Smooth muscle cell of the brain vasculature (primary cell): ENCODE measurements around the gene SSR3.
"Not testable (repeated sequence)": the region's sequence is repeated elsewhere in the genome, so short reads cannot be mapped to it uniquely, and the experiment has no call there.

Source experiments
- DNase-seq: peaks from one replicate; pipeline ENCODE4 v3.0.0-alpha.2; 2012; ENCODE audit warnings: low read depth, low spot score

The SSR3 gene

DNA sequence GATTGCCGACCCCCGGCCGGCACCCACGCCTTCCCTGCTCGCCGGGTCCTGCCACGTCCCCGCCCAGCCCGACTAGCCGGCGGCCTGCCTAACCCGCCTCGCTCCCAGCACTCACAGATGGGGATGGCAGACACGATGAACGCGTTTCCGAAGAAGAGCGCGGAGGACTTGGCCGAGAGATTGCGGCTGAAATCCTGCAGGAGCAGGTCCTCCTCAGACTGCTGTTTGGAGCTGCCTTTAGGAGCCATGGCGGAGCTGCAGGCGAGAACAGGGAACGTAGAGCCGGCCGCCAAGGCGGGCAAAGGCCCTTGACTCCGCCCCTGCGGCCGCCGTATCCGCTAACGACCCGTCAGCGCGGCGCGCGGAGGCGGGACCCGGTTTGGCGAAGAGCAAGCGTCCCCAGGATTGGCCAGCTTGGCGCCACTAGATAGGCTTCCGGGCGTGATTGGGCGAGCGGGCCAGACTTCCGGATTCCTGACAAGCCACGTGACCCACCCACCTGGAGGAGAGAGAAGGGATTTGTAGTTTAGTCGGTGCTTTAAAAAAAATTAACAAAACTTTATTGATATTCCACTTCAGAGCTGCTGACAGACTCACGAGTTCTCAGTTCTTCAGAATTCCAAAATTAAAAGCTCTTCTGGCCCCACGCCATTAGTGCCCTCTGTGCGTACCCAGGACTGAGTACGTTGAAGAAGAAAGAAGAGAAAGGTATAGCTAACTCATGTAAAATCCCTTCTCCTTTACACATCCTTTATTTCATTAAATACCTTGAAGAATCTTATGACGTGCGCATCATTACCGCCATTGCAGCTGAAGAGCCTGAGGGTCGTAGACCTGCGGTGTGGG, at the start of gene SSR3:
SSR3 (minus strand) TSS at position 276 of the 846 bp plus-strand sequence; CDS start at position 248, 28 bp downstream.
- DNase-seq = peak; percentile 99

DNA sequence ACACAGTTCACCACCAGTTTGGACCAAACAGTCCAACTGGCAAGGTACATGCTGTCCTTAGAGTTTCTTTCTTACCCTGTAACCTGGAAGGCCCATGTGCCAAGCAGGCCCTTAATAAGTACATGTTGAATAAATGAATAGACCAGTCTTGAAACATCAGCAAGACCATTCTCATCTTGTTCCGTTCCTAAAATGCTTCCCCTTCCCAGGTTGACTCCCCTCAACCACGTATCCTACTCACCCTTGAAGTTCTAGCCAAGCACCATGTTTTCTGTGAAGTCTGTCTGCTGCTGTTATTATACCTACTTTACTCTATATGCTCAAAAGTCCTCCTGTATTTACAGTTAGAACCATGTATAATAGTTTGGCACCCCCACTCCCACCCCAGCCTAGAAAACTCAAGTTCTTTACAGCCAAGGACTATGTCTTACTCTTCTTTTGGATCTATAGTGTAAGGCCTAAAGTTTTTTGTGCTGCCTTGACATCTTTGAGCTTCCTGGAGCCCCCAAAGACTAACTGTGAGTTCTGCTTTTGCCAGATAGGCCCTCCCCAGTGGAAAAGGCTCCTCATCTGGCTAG, 49.2 kb upstream of the SSR3 start:
- DNase-seq = no peak

GRCh38 chr3:156603379-156604017, 48.6 kb upstream of the SSR3 start:
- DNase-seq = no peak

GRCh38 chr3:156602424-156602823, 47.5 kb upstream of the SSR3 start:
- DNase-seq = no peak

- no peak for DNase-seq
These were observed 46.6 kb upstream of the SSR3 start for GRCh38 chr3:156601497-156601896.

DNA sequence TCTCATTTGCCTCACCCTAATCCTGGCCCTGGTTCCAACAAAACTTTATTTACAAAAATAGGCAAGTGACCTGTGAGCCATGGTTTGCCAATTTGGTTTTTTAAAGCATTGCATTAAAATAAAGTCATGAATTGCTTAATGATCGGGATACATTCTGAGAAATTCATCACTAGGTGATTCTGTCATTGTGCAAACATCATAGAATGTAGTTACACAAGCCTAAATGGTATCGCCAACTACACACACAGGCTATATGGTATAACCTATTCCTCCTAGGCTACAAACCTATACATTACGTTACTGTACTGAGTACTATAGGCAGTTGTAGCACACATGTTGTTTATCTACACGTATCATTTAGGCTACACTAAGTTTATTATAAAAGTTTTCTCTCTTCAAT, 45.9 kb upstream of the SSR3 start:
- no peak for DNase-seq

- no peak for DNase-seq
These were observed 44.4 kb upstream of the SSR3 start for GRCh38 chr3:156599089-156599874.

- DNase-seq = no peak
These were observed 43.5 kb upstream of the SSR3 start for GRCh38 chr3:156598413-156598812.

GRCh38 chr3:156594219-156594683, 39.3 kb upstream of the SSR3 start:
- no peak for DNase-seq

- no peak for DNase-seq
These were observed 38.9 kb upstream of the SSR3 start for GRCh38 chr3:156593814-156594213.

- not testable (repeated sequence) for DNase-seq
These were observed 34.9 kb upstream of the SSR3 start for GRCh38 chr3:156589806-156590205.

DNA sequence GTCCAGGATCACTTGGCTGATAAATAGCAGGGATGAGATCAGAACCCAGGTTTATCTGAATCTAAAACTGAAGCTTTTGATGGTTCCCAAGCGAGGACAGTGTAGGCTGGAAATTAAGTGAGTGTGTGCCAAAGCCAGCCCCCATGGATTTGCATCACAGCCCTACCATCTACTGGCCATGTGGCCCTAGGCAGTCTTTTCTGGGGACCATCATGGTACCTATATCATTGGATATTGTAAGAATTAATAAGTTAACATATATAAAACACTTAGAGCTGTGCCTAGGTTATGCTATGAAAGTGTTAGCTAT, 32.8 kb upstream of the SSR3 start:
- no peak for DNase-seq

DNA sequence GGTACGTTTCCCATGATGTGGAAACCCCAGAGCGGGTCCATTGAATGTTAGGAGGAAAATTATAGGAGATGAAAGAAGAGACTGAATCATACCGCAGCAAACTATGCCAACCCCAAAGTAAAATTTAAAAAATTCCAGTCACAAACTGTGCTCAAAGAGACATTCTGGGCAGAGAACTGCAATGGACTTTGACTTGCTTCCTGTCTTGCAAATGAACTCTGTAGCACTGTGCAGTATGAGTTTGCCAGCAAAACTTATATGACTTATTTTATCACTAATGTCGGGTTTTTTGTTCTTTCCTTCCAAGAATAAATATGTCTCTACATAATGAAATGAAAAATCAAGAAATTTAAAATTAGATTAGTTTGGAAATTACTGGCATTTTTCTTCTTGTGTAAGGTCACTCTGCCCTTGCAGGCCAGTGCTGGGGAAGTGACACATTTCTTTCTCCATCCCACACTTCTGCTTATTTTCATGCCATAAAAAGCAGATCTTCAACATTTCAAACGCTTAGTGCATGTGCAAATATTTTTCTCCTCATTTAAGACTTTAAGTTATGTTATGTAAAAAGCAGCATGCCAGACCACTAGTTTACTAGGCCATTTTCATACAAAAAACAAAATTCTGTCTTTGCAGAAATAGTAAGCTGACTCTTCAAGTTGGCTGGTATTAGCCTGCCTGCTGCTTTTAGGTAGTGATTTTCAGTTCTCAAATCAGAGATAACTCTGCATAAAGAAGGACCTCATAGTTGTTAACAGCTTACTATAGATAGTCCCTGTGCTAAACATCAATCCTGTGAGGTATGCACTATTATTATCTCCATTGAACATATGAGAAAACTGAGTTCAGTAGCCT, 32.2 kb upstream of the SSR3 start:
- no peak for DNase-seq

DNA sequence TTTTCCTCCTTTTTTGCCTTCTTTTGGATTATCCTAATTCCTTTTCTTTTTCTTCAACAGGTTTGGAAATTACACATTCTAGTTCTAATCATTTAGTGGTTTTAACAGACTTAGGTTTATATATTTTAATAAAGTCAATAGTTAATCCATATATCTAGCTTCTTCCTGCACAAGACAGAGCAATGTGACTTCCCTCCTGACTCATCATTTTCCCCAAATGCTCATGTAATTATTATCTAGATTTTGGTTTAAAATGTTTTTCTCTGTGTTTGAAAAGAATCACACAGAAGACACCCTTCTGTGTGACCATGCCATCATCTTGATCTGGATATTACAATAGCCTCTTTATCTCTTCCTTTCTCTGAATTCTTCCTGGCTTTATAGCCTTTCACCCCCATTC, 28.6 kb upstream of the SSR3 start:
- DNase-seq = no peak

DNA sequence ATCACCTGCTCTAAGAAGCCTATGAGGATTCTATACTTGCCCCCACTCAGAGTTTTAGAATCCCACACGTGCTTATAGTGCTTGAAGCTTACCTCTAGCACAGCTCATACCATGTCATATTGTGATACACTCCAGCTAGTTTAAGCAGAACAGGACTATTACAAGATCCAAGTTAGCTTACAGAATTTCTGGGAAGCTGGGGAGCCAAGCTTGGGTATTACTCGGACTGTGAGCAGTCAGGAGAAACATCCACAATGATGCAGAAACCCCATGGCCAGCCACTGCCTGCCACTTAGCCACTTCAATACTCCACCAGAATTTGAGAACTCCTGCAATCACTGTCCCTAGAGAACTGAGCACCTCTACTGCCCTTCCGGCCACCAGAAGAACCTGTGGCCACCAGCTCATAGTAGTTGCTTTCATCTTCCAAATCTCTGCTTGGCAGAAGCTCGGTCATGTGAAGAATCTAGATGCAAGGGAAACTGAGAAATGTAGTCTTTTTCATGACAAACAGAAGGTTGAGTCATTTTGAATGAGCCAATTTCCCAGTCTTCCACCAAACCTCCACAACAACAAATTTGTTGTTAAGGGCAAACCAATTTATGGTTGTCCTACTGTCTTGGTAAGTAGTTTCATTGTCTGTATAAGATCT, 27.7 kb upstream of the SSR3 start:
- DNase-seq = no peak

- DNase-seq = no peak
These were observed 27.0 kb upstream of the SSR3 start for GRCh38 chr3:156581954-156582353.

- DNase-seq = no peak
These were observed 26.1 kb upstream of the SSR3 start for GRCh38 chr3:156581033-156581432.

DNA sequence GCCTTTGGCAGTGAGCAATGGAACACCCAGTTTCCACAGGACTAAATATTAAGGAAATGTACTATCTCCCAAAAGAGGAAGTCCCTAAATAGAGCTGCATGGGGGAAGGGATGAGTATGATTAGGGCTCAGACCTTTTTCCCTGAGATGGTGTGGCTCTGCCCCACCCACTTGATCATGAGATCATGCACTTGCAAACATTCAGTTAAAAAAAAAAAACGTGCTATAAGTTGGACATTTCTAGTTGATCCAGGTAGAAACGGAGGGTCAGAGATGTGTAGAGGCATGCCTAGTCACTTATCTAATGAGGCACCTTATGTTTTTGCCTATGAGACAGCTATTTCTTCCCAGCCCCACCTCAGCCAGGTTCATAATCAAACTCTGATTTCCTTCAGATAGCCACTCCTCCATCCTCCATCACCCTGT, 24.5 kb upstream of the SSR3 start:
- DNase-seq = no peak

DNA sequence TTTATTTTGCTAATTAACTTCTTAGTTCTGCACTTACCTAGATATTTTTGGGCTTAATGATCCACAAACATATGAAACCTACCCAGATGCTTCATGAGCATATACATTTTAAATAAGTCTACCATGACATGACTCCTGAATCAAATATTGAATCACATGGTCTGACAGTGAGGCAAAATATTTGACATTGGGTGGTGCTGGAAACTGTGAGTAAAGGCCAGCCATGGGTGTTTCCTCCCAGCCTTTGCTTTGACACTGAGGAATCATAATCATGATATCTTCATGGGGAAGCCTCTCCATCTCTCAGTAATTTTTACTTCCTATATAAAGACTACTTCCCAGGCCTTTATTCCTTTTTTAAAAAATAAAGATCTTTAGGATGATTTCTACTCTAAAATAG, 22.8 kb upstream of the SSR3 start:
- no peak for DNase-seq

DNA sequence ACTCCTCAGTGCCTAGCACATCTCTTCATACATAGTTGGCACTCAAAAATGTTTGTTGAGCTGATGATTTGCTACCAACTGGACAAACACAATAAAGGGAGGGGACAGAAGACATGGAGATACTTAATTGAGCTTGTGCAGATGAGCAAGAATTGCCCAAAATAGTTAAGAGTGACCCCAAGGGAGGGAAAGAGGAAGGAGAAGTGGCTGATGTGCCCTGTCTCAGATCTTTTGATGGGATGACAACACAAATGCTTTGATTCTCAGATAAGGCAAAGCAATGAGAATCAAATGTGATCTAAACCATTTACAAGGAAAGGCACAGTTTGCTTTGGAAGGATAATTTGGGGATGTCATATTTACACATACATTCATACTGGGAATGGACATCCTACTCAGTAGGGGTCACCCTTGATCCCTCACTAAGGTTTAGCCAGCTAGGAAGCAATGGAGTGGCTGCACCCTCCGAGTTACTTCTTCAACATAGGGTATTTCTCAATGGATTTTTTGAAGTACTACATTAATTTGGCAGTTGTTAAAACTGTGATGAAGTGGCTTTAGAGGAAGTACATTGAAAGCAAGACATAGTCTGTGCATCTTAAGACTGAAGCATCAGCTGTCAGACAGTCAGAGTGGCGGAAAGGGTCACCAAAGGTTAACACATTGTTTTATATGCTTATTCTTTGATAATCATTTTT, 21.9 kb upstream of the SSR3 start:
- no peak for DNase-seq
